HL-60 (cell line): Measurements from ENCODE around the gene P2RY6.

ENCODE experiments used
- DNase-seq, 2 experiments: peaks; one replicate each; pipeline ENCODE4 v3.0.0-alpha.2; 2010 to 2020; ENCODE audit warnings: low read depth in 1 of 2, low spot score in 1 of 2
- H3K27ac ChIP-seq: fragments of 250-450 bp; sonication (Bioruptor Pico); replicated peaks from 2 replicates; pipeline ENCODE4 v1.5.1; 2020; ENCODE audit warnings: mild to moderate bottlenecking, moderate library complexity
- H3K27me3 ChIP-seq: fragments of 250-450 bp; sonication (Bioruptor Pico); 2 replicates; pipeline ENCODE4 v1.5.1; 2021; ENCODE audit warnings: mild to moderate bottlenecking, moderate library complexity; ENCODE audit not compliant: insufficient read depth, poor library complexity, severe bottlenecking
- H3K4me3 ChIP-seq: replicated peaks from 2 replicates; pipeline ENCODE4 v1.5.1; 2011; ENCODE audit warnings: mild to moderate bottlenecking, control low read depth, low read length; ENCODE audit not compliant: insufficient read depth
- GABPA ChIP-seq: IDR thresholded peaks from 2 replicates; pipeline ENCODE4 v1.6.1; 2012; ENCODE audit warnings: low read depth
- POLR2AphosphoS5 ChIP-seq: IDR thresholded peaks from 2 replicates; pipeline ENCODE4 v1.6.1; 2012; ENCODE audit warnings: low read depth
- REST ChIP-seq: IDR thresholded peaks from 2 replicates; pipeline ENCODE4 v1.6.1; 2012; ENCODE audit warnings: low read depth; ENCODE audit not compliant: insufficient replicate concordance
- SPI1 ChIP-seq: IDR thresholded peaks from 2 replicates; pipeline ENCODE4 v1.6.1; 2012; ENCODE audit warnings: low read depth, mild to moderate bottlenecking, borderline replicate concordance
- TF ChIP-seq, protein P1 (sequence below): IDR thresholded peaks from one replicate; pipeline ENCODE4 v1.5.1; 2011; ENCODE audit warnings: low read length, control low read depth, inconsistent platforms; ENCODE audit not compliant: insufficient read depth

P2RY6 gene

GRCh38 chr11:73295241-73295995 lies 23.3 kb downstream of the P2RY6 start:
- H3K4me3 ChIP-seq = no peak overlapping the region
- TF ChIP-seq, protein P1, sequence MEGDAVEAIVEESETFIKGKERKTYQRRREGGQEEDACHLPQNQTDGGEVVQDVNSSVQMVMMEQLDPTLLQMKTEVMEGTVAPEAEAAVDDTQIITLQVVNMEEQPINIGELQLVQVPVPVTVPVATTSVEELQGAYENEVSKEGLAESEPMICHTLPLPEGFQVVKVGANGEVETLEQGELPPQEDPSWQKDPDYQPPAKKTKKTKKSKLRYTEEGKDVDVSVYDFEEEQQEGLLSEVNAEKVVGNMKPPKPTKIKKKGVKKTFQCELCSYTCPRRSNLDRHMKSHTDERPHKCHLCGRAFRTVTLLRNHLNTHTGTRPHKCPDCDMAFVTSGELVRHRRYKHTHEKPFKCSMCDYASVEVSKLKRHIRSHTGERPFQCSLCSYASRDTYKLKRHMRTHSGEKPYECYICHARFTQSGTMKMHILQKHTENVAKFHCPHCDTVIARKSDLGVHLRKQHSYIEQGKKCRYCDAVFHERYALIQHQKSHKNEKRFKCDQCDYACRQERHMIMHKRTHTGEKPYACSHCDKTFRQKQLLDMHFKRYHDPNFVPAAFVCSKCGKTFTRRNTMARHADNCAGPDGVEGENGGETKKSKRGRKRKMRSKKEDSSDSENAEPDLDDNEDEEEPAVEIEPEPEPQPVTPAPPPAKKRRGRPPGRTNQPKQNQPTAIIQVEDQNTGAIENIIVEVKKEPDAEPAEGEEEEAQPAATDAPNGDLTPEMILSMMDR = peak; percentile 100
- TF ChIP-seq GABPA = no peak
- TF ChIP-seq POLR2AphosphoS5 = no peak
- TF ChIP-seq SPI1 = peak; percentile 46; the same call in 1 of the 2 replicates
- TF ChIP-seq REST = no peak
- no peak overlapping the region for H3K27ac ChIP-seq
- H3K27me3 ChIP-seq = no peaks in the 10 kb centered on the region
- peak; percentile 56 to 89 for DNase-seq

- no peak for TF ChIP-seq POLR2AphosphoS5
- TF ChIP-seq, protein P1 = no peak
- no peak for TF ChIP-seq GABPA
- no peak for TF ChIP-seq REST
- TF ChIP-seq SPI1 = no peak
- H3K27me3 ChIP-seq = no peaks in the 10 kb centered on the region
- H3K27ac ChIP-seq = no peak overlapping the region
- H3K4me3 ChIP-seq = no peak overlapping the region
- DNase-seq = no peak
Observed at GRCh38 chr11:73295996-73296318, 23.8 kb downstream of the P2RY6 start.

- Histone ChIP-seq H3K27ac (no peak overlapping the region), H3K27me3 (no peaks in the 10 kb centered on the region), H3K4me3 (no peak overlapping the region)
- TF ChIP-seq, protein P1 = no peak
- no peak for TF ChIP-seq SPI1
- no peak for TF ChIP-seq GABPA
- TF ChIP-seq POLR2AphosphoS5 = no peak
- no peak for TF ChIP-seq REST
- DNase-seq = no peak
Observed at GRCh38 chr11:73296501-73297230, 24.5 kb downstream of the P2RY6 start.
